B cell (primary cell): ENCODE measurements around the gene ELANE.

Experiments used
- CTCF ChIP-seq: fragments of 200-600 bp; IDR thresholded peaks from one replicate; pipeline ENCODE4 v1.8.0; 2022; ENCODE audit warnings: antibody characterized with exemption, mild to moderate bottlenecking
- EZH2 ChIP-seq: IDR thresholded peaks from 2 replicates; pipeline ENCODE4 v1.6.1; 2012; ENCODE audit warnings: borderline replicate concordance, low read depth, mild to moderate bottlenecking, moderate library complexity, low read length; ENCODE audit not compliant: insufficient read depth, poor library complexity, severe bottlenecking

- TF ChIP-seq CTCF (no peak), EZH2 (no peak)
These were observed 41.0 kb downstream of the ELANE start, which contains the start of the genes MED16 and RNU6-9 for GRCh38 chr19:892894-893689.
